ENCODE results near the gene CEACAM6. TPM values are rescaled to one million over a fixed set of nuclear protein-coding genes. Genes with fewer than 3 reads are reported as not detected.
"Not testable (repeated sequence)": the region's sequence is repeated elsewhere in the genome, so short reads cannot be mapped to it uniquely, and the experiment has no call there.

The CEACAM6 gene
- total RNA-seq, 4 donors from 2014 or later, result not detected

DNA sequence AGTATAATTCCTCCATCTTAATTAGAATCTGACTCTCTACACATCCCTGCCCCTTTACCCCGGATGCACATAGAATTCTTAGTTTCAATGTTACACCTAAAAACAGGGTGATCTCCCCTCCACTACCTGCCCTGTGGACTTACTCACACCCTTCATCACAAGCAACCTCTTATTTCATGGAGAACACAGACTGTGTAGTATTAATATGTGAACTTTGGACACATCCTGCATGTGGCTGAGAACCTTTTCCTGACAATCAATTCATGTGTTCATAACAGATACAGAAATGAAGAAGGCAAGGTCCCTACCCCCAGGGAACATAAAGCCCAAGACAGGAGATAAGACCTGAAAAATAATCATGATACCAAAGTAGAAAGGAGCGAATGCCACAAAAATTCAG lies 11.8 kb downstream of the CEACAM6 start:
- no peak for TF ChIP-seq POLR2A (IDR thresholded peaks at IDR 0.05)
- no peak for TF ChIP-seq EP300 (IDR thresholded peaks at IDR 0.05)
- TF ChIP-seq, protein P1, sequence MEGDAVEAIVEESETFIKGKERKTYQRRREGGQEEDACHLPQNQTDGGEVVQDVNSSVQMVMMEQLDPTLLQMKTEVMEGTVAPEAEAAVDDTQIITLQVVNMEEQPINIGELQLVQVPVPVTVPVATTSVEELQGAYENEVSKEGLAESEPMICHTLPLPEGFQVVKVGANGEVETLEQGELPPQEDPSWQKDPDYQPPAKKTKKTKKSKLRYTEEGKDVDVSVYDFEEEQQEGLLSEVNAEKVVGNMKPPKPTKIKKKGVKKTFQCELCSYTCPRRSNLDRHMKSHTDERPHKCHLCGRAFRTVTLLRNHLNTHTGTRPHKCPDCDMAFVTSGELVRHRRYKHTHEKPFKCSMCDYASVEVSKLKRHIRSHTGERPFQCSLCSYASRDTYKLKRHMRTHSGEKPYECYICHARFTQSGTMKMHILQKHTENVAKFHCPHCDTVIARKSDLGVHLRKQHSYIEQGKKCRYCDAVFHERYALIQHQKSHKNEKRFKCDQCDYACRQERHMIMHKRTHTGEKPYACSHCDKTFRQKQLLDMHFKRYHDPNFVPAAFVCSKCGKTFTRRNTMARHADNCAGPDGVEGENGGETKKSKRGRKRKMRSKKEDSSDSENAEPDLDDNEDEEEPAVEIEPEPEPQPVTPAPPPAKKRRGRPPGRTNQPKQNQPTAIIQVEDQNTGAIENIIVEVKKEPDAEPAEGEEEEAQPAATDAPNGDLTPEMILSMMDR (IDR thresholded peaks at IDR 0.05), result no peak
- 66 to 94% methylated on average over 2 of the region's 2 CpGs for WGBS, 2 donors
- Histone ChIP-seq H3K4me3 (no peak overlapping the region), H3K36me3 (no peaks in the 10 kb centered on the region), H3K27me3 (no peaks in the 10 kb centered on the region), H3K4me1 (no peaks in the 10 kb centered on the region), H3K9me3 (no peaks in the 10 kb centered on the region), H3K27ac (no peak overlapping the region)
- DNase-seq (ENCODE audit: low spot score in 2 of 2), result no peak

DNA sequence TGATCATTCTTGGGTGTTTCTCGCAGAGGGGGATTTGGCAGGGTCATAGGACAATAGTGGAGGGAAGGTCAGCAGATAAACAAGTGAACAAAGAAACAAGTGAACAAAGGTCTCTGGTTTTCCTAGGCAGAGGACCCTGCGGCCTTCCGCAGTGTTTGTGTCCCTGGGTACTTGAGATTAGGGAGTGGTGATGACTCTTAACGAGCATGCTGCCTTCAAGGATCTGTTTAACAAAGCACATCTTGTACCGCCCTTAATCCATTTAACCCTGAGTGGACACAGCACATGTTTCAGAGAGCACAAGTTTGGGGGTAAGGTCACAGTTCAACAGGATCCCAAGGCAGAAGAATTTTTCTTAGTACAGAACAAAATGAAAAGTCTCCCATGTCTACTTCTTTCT lies 12.8 kb downstream of the CEACAM6 start:
- not testable (repeated sequence) for DNase-seq (ENCODE audit: low spot score in 2 of 2); H3K36me3 ChIP-seq; H3K27me3 ChIP-seq; H3K27ac ChIP-seq; H3K4me1 ChIP-seq; H3K4me3 ChIP-seq; H3K9me3 ChIP-seq
- 20 to 29% methylated on average over 5 of the region's 5 CpGs for WGBS, 2 donors

DNA sequence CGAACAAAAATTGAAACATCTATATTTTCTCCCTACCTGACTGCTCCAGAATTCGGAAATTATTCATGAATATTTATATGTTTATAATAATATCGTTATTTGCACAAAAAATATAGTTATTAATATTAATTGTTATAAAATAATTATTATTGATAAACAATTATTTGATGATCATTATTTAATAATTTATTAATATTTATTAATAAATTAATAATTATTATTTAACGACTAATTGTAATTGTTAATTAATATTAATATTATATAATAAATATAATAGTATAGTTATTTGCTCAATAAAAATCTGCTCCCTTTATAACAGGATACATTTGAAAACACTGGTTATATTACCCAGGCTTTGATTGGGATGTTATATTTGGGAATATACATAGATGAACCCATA lies 14.3 kb downstream of the CEACAM6 start:
- H3K4me1 ChIP-seq, result no peaks in the 10 kb centered on the region
- H3K36me3 ChIP-seq, result no peaks in the 10 kb centered on the region
- no peaks in the 10 kb centered on the region for H3K27me3 ChIP-seq
- no peaks in the 10 kb centered on the region for H3K9me3 ChIP-seq
- no peak overlapping the region for H3K4me3 ChIP-seq
- H3K27ac ChIP-seq, result no peak overlapping the region
- TF ChIP-seq EP300 (IDR thresholded peaks at IDR 0.05) (no peak), POLR2A (IDR thresholded peaks at IDR 0.05) (no peak)
- TF ChIP-seq, protein P1 (IDR thresholded peaks at IDR 0.05), result no peak
- DNase-seq (ENCODE audit: low spot score in 2 of 2), result no peak
- WGBS, 2 donors, result 90 to 95% methylated on average over 4 of the region's 4 CpGs

DNA sequence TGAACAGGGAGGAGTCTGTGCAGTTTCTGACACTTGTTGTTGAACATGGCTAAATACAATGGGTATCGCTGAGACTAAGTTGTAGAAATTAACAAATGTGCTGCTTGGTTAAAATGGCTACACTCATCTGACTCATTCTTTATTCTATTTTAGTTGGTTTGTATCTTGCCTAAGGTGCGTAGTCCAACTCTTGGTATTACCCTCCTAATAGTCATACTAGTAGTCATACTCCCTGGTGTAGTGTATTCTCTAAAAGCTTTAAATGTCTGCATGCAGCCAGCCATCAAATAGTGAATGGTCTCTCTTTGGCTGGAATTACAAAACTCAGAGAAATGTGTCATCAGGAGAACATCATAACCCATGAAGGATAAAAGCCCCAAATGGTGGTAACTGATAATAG lies 16.1 kb downstream of the CEACAM6 start:
- no peak for DNase-seq (ENCODE audit: low spot score in 2 of 2)

DNA sequence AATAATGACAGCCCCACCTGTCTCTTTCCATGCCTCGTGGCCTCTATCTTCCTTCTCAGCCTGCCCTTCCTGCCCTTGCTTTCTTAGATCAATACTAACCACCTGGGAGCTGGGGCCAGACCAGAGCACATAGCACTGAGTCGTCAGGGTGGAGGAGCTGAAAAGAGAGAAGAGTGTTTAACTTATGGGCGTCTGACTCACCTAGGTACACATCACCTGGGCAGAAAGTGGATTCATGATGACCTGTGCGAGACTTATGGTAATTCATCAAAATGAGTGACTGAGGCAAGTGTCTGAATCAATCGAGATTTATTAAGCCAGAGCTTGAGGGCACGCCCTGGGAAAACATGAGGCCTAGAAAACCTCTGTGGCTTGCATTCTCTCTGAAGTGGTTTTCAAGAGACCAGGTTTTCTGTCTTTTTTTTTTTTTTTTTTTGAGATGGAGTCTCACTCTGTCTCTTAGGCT lies 19.2 kb downstream of the CEACAM6 start:
- DNase-seq (ENCODE audit: low spot score in 2 of 2), result no peak
- Histone ChIP-seq H3K4me3 (no peak overlapping the region), H3K27me3 (no peaks in the 10 kb centered on the region), H3K4me1 (no peaks in the 10 kb centered on the region), H3K27ac (no peak overlapping the region), H3K36me3 (no peaks in the 10 kb centered on the region), H3K9me3 (no peaks in the 10 kb centered on the region)
- TF ChIP-seq POLR2A (IDR thresholded peaks at IDR 0.05) (no peak), EP300 (IDR thresholded peaks at IDR 0.05) (no peak)
- TF ChIP-seq, protein P1 (IDR thresholded peaks at IDR 0.05), result no peak
- 67 to 70% methylated on average over 6 of the region's 6 CpGs for WGBS, 2 donors

More for the DNA sequence above, 16.1 kb downstream of the CEACAM6 start:
- Histone ChIP-seq H3K36me3 (no peaks in the 10 kb centered on the region), H3K4me1 (no peaks in the 10 kb centered on the region), H3K27me3 (no peaks in the 10 kb centered on the region), H3K27ac (no peak overlapping the region), H3K4me3 (no peak overlapping the region), H3K9me3 (no peaks in the 10 kb centered on the region)
- WGBS, 2 donors, result 93 to 97% methylated on average over 2 of the region's 2 CpGs
- no peak for TF ChIP-seq EP300 (IDR thresholded peaks at IDR 0.05)
- TF ChIP-seq, protein P1 (IDR thresholded peaks at IDR 0.05), result no peak
- no peak for TF ChIP-seq POLR2A (IDR thresholded peaks at IDR 0.05)

DNA sequence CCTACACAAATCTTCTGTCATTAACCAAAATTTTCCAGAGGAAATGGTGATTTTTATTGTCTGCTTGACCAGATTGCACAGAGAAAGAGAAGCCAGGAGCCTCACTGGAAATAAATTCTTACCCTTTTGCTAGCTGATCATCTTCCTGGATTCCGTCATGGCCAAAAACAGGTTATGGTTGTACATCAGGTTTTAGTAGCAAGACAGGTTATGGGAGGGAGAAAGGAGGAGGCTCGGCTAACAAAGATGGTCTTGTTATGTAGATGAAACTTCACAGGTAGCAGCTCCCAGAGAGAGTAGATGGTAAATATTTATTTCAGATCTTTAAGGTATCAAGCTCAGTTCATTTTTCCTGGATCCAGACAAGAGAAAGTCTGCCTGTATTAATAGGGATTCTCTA lies 21.4 kb downstream of the CEACAM6 start:
- H3K27ac ChIP-seq, result no peak overlapping the region
- WGBS, 2 donors, result 69 to 79% methylated on average over 2 of the region's 2 CpGs
- no peaks in the 10 kb centered on the region for H3K27me3 ChIP-seq
- no peak overlapping the region for H3K4me3 ChIP-seq
- H3K36me3 ChIP-seq, result no peaks in the 10 kb centered on the region
- no peak for TF ChIP-seq POLR2A (IDR thresholded peaks at IDR 0.05)
- TF ChIP-seq EP300 (IDR thresholded peaks at IDR 0.05), result no peak
- TF ChIP-seq, protein P1 (IDR thresholded peaks at IDR 0.05), result no peak
- no peak for DNase-seq (ENCODE audit: low spot score in 2 of 2)
- H3K4me1 ChIP-seq, result no peaks in the 10 kb centered on the region
- H3K9me3 ChIP-seq, result no peaks in the 10 kb centered on the region

Data from tibial nerve (tissue), 4 donors.